ENCODE results near the gene NECAB3. TPM values are rescaled to one million over a fixed set of nuclear protein-coding genes. Genes with fewer than 3 reads are reported as not detected.
A peak's percentile ranks its signal among the peaks of the same experiment; 100 is the strongest.

NECAB3 gene
- total RNA-seq, 2 experiments from 2014 or later: 62.4 to 79.4 TPM

DNA sequence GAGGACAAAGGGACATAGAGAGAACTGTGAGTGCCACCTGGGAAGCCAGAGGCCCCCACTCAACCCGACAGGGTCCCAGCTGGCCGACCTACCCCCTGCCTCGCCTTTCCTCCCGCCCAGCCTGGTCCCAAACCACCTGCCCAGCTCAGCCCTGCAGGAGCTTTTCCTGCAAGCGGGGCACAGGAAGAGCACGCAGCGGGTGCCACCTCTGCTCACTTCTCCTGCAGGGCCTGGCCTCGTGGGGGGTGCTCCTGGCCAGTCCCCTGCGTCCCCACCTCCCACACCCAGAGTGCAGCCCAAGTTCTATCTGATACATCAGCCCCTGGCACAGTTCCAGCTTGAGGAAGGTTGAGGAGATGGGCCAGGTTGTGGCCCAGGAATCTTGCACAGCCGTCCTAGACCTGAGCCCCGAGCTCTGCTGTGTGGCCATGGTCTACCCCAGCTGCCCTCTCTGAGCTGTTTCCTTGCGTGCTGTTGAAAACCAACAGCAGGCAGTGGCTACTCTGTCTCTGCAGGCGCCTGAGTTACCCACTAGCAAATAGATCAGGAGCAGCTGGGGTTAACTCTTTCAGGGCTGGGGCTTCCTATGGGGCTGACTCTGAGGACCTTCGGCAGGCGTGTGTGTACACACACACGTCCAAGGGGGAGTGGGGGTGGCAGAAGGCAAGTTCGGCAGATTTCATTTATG is 1.7 kb downstream of the NECAB3 start:
- ChIA-PET CTCF (ENCODE audit: unreplicated experiment) (no interaction called here), POLR2A (interaction anchor here (0.5 to 1.0 kb wide), 2 partner anchors 13 to 259 kb away, joined by 3 to 6 read pairs; no protein-coding TSS in a partner anchor)
- Histone ChIP-seq H3K4me2 (ENCODE audit: low read length) (peak overlapping the region; percentile 94), H4K20me1 (ENCODE audit: insufficient read depth, low read length) (0 out of 2 replicates have a peak, but pooled peaks cover 5% of the 10 kb centered on the region), H3K79me2 (ENCODE audit: insufficient read depth, low read depth, low read length) (peaks cover 18% of the 10 kb centered on the region; the same call in 1 of the 2 replicates), H3K9me3 (ENCODE audit: low read length) (no peaks in the 10 kb centered on the region), H2AFZ (ENCODE audit: low read length) (no peak overlapping the region), H3K4me3 (ENCODE audit: low read depth, low read length, poor library complexity, severe bottlenecking) (peak overlapping the region; percentile 84), H3K9me2 (ENCODE audit: insufficient read depth, low read length) (no peaks in the 10 kb centered on the region), H3K27ac (ENCODE audit: low read depth, low read length, poor library complexity, severe bottlenecking) (peak overlapping the region; percentile 68), H3K36me3 (ENCODE audit: insufficient read depth, low read length) (peaks cover 62% of the 10 kb centered on the region), H3K4me1 (ENCODE audit: insufficient read depth, low read length, poor library complexity, severe bottlenecking) (peaks cover 66% of the 10 kb centered on the region)
- DNase-seq (ENCODE audit: low spot score): no peak
- intact Hi-C loops (cut with micrococcal nuclease; ENCODE audit: unreplicated experiment): no loop called here
- BruUV-seq (replicated peaks): no TSS peak
- TF ChIP-seq CTCF (conservative IDR thresholded peaks at IDR 0.05; ENCODE audit: low read length) (no peak), EZH2phosphoT487 (IDR thresholded peaks at IDR 0.05; ENCODE audit: borderline replicate concordance, low read depth, low read length) (no peak)

GRCh38 chr20:33671573-33672288 is 2.5 kb downstream of the NECAB3 start:
- no peak for DNase-seq (ENCODE audit: low spot score)
- H2AFZ ChIP-seq (ENCODE audit: low read length): no peak overlapping the region
- peak overlapping the region; percentile 94; the same call in 1 of the 2 replicates for H3K4me2 ChIP-seq (ENCODE audit: low read length)
- ChIA-PET POLR2A (interaction anchor here (1.4 kb wide), 1 partner anchor 13 kb away, joined by 5 read pairs; no protein-coding TSS in a partner anchor), CTCF (ENCODE audit: unreplicated experiment) (no interaction called here)
- H3K4me3 ChIP-seq (ENCODE audit: low read depth, low read length, poor library complexity, severe bottlenecking): no peak overlapping the region
- H3K27ac ChIP-seq (ENCODE audit: low read depth, low read length, poor library complexity, severe bottlenecking): no peak overlapping the region
- BruUV-seq (replicated peaks): no TSS peak
- peaks cover 18% of the 10 kb centered on the region; the same call in 1 of the 2 replicates for H3K79me2 ChIP-seq (ENCODE audit: insufficient read depth, low read depth, low read length)
- no peaks in the 10 kb centered on the region for H3K9me3 ChIP-seq (ENCODE audit: low read length)
- TF ChIP-seq CTCF (conservative IDR thresholded peaks at IDR 0.05; ENCODE audit: low read length): no peak
- TF ChIP-seq EZH2phosphoT487 (IDR thresholded peaks at IDR 0.05; ENCODE audit: borderline replicate concordance, low read depth, low read length): no peak
- H4K20me1 ChIP-seq (ENCODE audit: insufficient read depth, low read length): 0 out of 2 replicates have a peak, but pooled peaks cover 5% of the 10 kb centered on the region
- H3K36me3 ChIP-seq (ENCODE audit: insufficient read depth, low read length): peaks cover 53% of the 10 kb centered on the region
- H3K4me1 ChIP-seq (ENCODE audit: insufficient read depth, low read length, poor library complexity, severe bottlenecking): peaks cover 69% of the 10 kb centered on the region
- intact Hi-C loops (cut with micrococcal nuclease; ENCODE audit: unreplicated experiment): no loop called here
- no peaks in the 10 kb centered on the region for H3K9me2 ChIP-seq (ENCODE audit: insufficient read depth, low read length)
